Activated T-helper 1 cell treated with anti-CD3 and anti-CD28 coated beads, Interleukin-12 subunit alpha, Interleukin-12 subunit beta, Interleukin-2, Interleukin-4 antibody, amounts not matched to agents 30 ng/mL and 10 ng/mL and 1 ng/mL, durations not matched to agents 14 hours and 24 hours and 36 hours (primary cell): Measurements from ENCODE around the gene TOR2A. TPM values are rescaled to one million over a fixed set of nuclear protein-coding genes. Genes with fewer than 3 reads are reported as not detected.

Experiments used
- DNase-seq: peaks from one replicate; pipeline ENCODE4 v3.0.0; 2021; ENCODE audit warnings: low spot score
- H3K27ac Mint-ChIP-seq: one replicate; pipeline ENCODE4 v1.8.0; 2021; ENCODE audit warnings: mild to moderate bottlenecking, mixed read lengths
- H3K27me3 Mint-ChIP-seq: one replicate; pipeline ENCODE4 v1.8.0; 2022; ENCODE audit warnings: mild to moderate bottlenecking, moderate library complexity, mixed read lengths; ENCODE audit not compliant: insufficient read depth
- H3K36me3 Mint-ChIP-seq: one replicate; pipeline ENCODE4 v1.8.0; 2021; ENCODE audit warnings: low read depth, mixed read lengths
- H3K4me1 Mint-ChIP-seq: one replicate; pipeline ENCODE4 v1.8.0; 2021; ENCODE audit warnings: low read depth, mixed read lengths
- H3K4me3 Mint-ChIP-seq: one replicate; pipeline ENCODE4 v1.8.0; 2021; ENCODE audit warnings: mild to moderate bottlenecking, moderate library complexity, mixed read lengths
- H3K9me3 Mint-ChIP-seq: one replicate; pipeline ENCODE4 v1.8.0; 2021; ENCODE audit warnings: mixed read lengths
- intact Hi-C: fragments of 100-400 bp; cut with micrococcal nuclease; formaldehyde crosslinking; loops from one replicate; pipeline ENCODE4 v1.15.1; 2024
- total RNA-seq: library from RNA; stranded (reverse); gene quantifications from 2 replicates; pipeline ENCODE4 v1.2.3, GENCODE V29; 2022

TOR2A gene
- total RNA-seq, 1 donor from 2014 or later: 18.9 TPM

- intact Hi-C loops: no loop called here
- Mint-ChIP-seq H3K4me3 (no peak overlapping the region), H3K27ac (no peak overlapping the region), H3K36me3 (no peaks in the 10 kb centered on the region), H3K4me1 (no peaks in the 10 kb centered on the region), H3K27me3 (no peaks in the 10 kb centered on the region), H3K9me3 (no peaks in the 10 kb centered on the region)
- no peak for DNase-seq
Observed at GRCh38 chr9:127693697-127694096, 41.4 kb downstream of the TOR2A start.

- Mint-ChIP-seq H3K4me3 (no peak overlapping the region), H3K9me3 (no peaks in the 10 kb centered on the region), H3K36me3 (no peaks in the 10 kb centered on the region), H3K27me3 (no peaks in the 10 kb centered on the region), H3K4me1 (no peaks in the 10 kb centered on the region), H3K27ac (no peak overlapping the region)
- DNase-seq: no peak
- intact Hi-C loops: no loop called here
Observed at GRCh38 chr9:127693143-127693542, 42.0 kb downstream of the TOR2A start.

GRCh38 chr9:127692071-127692470, 43.0 kb downstream of the TOR2A start:
- Mint-ChIP-seq H3K4me1 (no peaks in the 10 kb centered on the region), H3K9me3 (no peaks in the 10 kb centered on the region), H3K36me3 (no peaks in the 10 kb centered on the region), H3K4me3 (no peak overlapping the region), H3K27me3 (no peaks in the 10 kb centered on the region), H3K27ac (no peak overlapping the region)
- intact Hi-C loops: no loop called here
- no peak for DNase-seq

- Mint-ChIP-seq H3K27me3 (no peaks in the 10 kb centered on the region), H3K27ac (no peak overlapping the region), H3K4me1 (no peaks in the 10 kb centered on the region), H3K4me3 (no peak overlapping the region), H3K36me3 (no peaks in the 10 kb centered on the region), H3K9me3 (no peaks in the 10 kb centered on the region)
- DNase-seq: no peak
- intact Hi-C loops: no loop called here
Observed at GRCh38 chr9:127690735-127691134, 44.4 kb downstream of the TOR2A start.

- H3K4me1 Mint-ChIP-seq: no peaks in the 10 kb centered on the region
- no peaks in the 10 kb centered on the region for H3K9me3 Mint-ChIP-seq
- no peaks in the 10 kb centered on the region for H3K36me3 Mint-ChIP-seq
- H3K27ac Mint-ChIP-seq: no peak overlapping the region
- H3K27me3 Mint-ChIP-seq: no peaks in the 10 kb centered on the region
- intact Hi-C loops: no loop called here
- no peak for DNase-seq
- no peak overlapping the region for H3K4me3 Mint-ChIP-seq
Observed at GRCh38 chr9:127689329-127690000, 45.6 kb downstream of the TOR2A start.

- no peaks in the 10 kb centered on the region for H3K27me3 Mint-ChIP-seq
- DNase-seq: no peak
- no peaks in the 10 kb centered on the region for H3K4me1 Mint-ChIP-seq
- H3K27ac Mint-ChIP-seq: no peak overlapping the region
- H3K9me3 Mint-ChIP-seq: no peaks in the 10 kb centered on the region
- intact Hi-C loops: no loop called here
- H3K4me3 Mint-ChIP-seq: no peak overlapping the region
- no peaks in the 10 kb centered on the region for H3K36me3 Mint-ChIP-seq
Observed at GRCh38 chr9:127686461-127687393, 48.4 kb downstream of the TOR2A start.

- DNase-seq: no peak
- no peaks in the 10 kb centered on the region for H3K27me3 Mint-ChIP-seq
- no peaks in the 10 kb centered on the region for H3K9me3 Mint-ChIP-seq
- H3K4me3 Mint-ChIP-seq: no peak overlapping the region
- H3K27ac Mint-ChIP-seq: no peak overlapping the region
- peaks cover 5% of the 10 kb centered on the region for H3K36me3 Mint-ChIP-seq
- no peaks in the 10 kb centered on the region for H3K4me1 Mint-ChIP-seq
- intact Hi-C loops: no loop called here
Observed at GRCh38 chr9:127684576-127684975, 50.5 kb downstream of the TOR2A start.

- no peak for DNase-seq
- H3K9me3 Mint-ChIP-seq: no peaks in the 10 kb centered on the region
- no peaks in the 10 kb centered on the region for H3K27me3 Mint-ChIP-seq
- no peaks in the 10 kb centered on the region for H3K4me1 Mint-ChIP-seq
- H3K4me3 Mint-ChIP-seq: no peak overlapping the region
- peaks cover 8% of the 10 kb centered on the region for H3K36me3 Mint-ChIP-seq
- H3K27ac Mint-ChIP-seq: no peak overlapping the region
- intact Hi-C loops: no loop called here
Observed at GRCh38 chr9:127683723-127684122, 51.4 kb downstream of the TOR2A start.

- H3K9me3 Mint-ChIP-seq: no peaks in the 10 kb centered on the region
- intact Hi-C loops: no loop called here
- DNase-seq: no peak
- H3K36me3 Mint-ChIP-seq: peaks cover 9% of the 10 kb centered on the region
- H3K27me3 Mint-ChIP-seq: no peaks in the 10 kb centered on the region
- H3K4me3 Mint-ChIP-seq: no peak overlapping the region
- no peak overlapping the region for H3K27ac Mint-ChIP-seq
- H3K4me1 Mint-ChIP-seq: no peaks in the 10 kb centered on the region
Observed at GRCh38 chr9:127682351-127683136, 52.5 kb downstream of the TOR2A start.

Other genes starting within 250 kb of the TOR2A start
- 26.1 and 32.9 TPM in 2 replicates for gene STXBP1, start 123.0 kb downstream of the TOR2A start, total RNA-seq
- 0.20 and 0.26 TPM in 2 replicates for gene CFAP157, start 28.3 kb downstream of the TOR2A start, total RNA-seq
- 22.9 and 23.5 TPM in 2 replicates for gene PTRH1, start 19.6 kb downstream of the TOR2A start, total RNA-seq
- gene TTC16, start 19.2 kb downstream of the TOR2A start, total RNA-seq: 0.10 TPM in 1 of 2 replicates, not detected in the other
- gene SH2D3C, start 43.4 kb upstream of the TOR2A start, total RNA-seq: 30.0 and 30.4 TPM in 2 replicates
- gene CDK9, start 50.7 kb upstream of the TOR2A start, total RNA-seq: 97.3 and 105 TPM in 2 replicates
- gene FPGS, start 67.6 kb upstream of the TOR2A start, total RNA-seq: 128 and 130 TPM in 2 replicates
- gene ENG, start 119.4 kb upstream of the TOR2A start, total RNA-seq: 32.2 and 33.0 TPM in 2 replicates
- gene AK1, start 142.4 kb upstream of the TOR2A start, total RNA-seq: 17.2 and 20.8 TPM in 2 replicates
- gene ST6GALNAC6, start 164.3 kb upstream of the TOR2A start, total RNA-seq: 60.6 and 62.4 TPM in 2 replicates
- 30.8 and 31.6 TPM in 2 replicates for gene ST6GALNAC4, start 181.7 kb upstream of the TOR2A start, total RNA-seq
- gene PIP5KL1, start 195.5 kb upstream of the TOR2A start, total RNA-seq: 1.1 and 1.2 TPM in 2 replicates
- 62.6 and 70.2 TPM in 2 replicates for gene DPM2, start 202.6 kb upstream of the TOR2A start, total RNA-seq
- gene EEIG1, start 245.7 kb upstream of the TOR2A start, total RNA-seq: 39.8 and 43.4 TPM in 2 replicates